GM18526 (cell line): ENCODE data around the gene KLHDC8B.

Experiments used
- POLR2A ChIP-seq: IDR thresholded peaks from 3 replicates; pipeline ENCODE4 v1.6.1; 2011; ENCODE audit not compliant: insufficient read length; ENCODE audit errors: extremely low read depth

The KLHDC8B gene

GRCh38 chr3:49151610-49152009 is 19.8 kb upstream of the KLHDC8B start:
- TF ChIP-seq POLR2A = no peak

GRCh38 chr3:49153349-49153912 is 18.0 kb upstream of the KLHDC8B start:
- TF ChIP-seq POLR2A = no peak

- no peak for TF ChIP-seq POLR2A
These were observed 14.1 kb upstream of the KLHDC8B start for GRCh38 chr3:49157289-49157688.

- no peak for TF ChIP-seq POLR2A
These were observed 13.2 kb upstream of the KLHDC8B start for GRCh38 chr3:49158103-49158709.

- TF ChIP-seq POLR2A = no peak
These were observed 12.6 kb upstream of the KLHDC8B start for GRCh38 chr3:49158792-49159191.

GRCh38 chr3:49161197-49161596 is 10.2 kb upstream of the KLHDC8B start:
- no peak for TF ChIP-seq POLR2A

GRCh38 chr3:49161808-49162530 is 9.4 kb upstream of the KLHDC8B start:
- TF ChIP-seq POLR2A = no peak

GRCh38 chr3:49162751-49163419 is 8.5 kb upstream of the KLHDC8B start:
- no peak for TF ChIP-seq POLR2A

- no peak for TF ChIP-seq POLR2A
These were observed 7.8 kb upstream of the KLHDC8B start for GRCh38 chr3:49163609-49164008.

GRCh38 chr3:49164983-49165720 is 6.2 kb upstream of the KLHDC8B start:
- no peak for TF ChIP-seq POLR2A

- peak; percentile 67 for TF ChIP-seq POLR2A
These were observed 5.3 kb upstream of the KLHDC8B start, which contains the start of gene CCDC71 for GRCh38 chr3:49165771-49166751. CCDC71 (minus strand) TSS chr3:49166331; CDS start chr3:49164208, 2,123 bp downstream.

GRCh38 chr3:49166752-49167556 is 4.4 kb upstream of the KLHDC8B start:
- TF ChIP-seq POLR2A = no peak

GRCh38 chr3:49170744-49171118 is 667 bp upstream of the KLHDC8B start:
- TF ChIP-seq POLR2A = no peak

- no peak for TF ChIP-seq POLR2A
These were observed 540 bp downstream of the KLHDC8B start for GRCh38 chr3:49171775-49172500.
